GM21381 (cell line): ENCODE results near the gene FHOD3.

Source experiments
- ATAC-seq: cut with Tn5 transposase; IDR thresholded peaks from one replicate; pipeline ENCODE4 v1.9.1; 2021; ENCODE audit warnings: mild to moderate bottlenecking, moderate library complexity; ENCODE audit not compliant: unreplicated experiment

The FHOD3 gene

GRCh38 chr18:36403896-36404820 is 106.6 kb downstream of the FHOD3 start:
- ATAC-seq: no peak

GRCh38 chr18:36405611-36406010 is 108.1 kb downstream of the FHOD3 start:
- ATAC-seq: no peak

- no peak for ATAC-seq
These were observed 109.3 kb downstream of the FHOD3 start for GRCh38 chr18:36406805-36407204.

GRCh38 chr18:36408606-36409005 is 111.1 kb downstream of the FHOD3 start:
- ATAC-seq: no peak

- no peak for ATAC-seq
These were observed 112.3 kb downstream of the FHOD3 start for GRCh38 chr18:36409779-36410178.

GRCh38 chr18:36410346-36410745 is 112.8 kb downstream of the FHOD3 start:
- no peak for ATAC-seq

- ATAC-seq: no peak
These were observed 114.2 kb downstream of the FHOD3 start for GRCh38 chr18:36411745-36412168.

GRCh38 chr18:36412778-36413177 is 115.3 kb downstream of the FHOD3 start:
- no peak for ATAC-seq

- no peak for ATAC-seq
These were observed 117.7 kb downstream of the FHOD3 start for GRCh38 chr18:36415171-36415570.

- no peak for ATAC-seq
These were observed 118.1 kb downstream of the FHOD3 start for GRCh38 chr18:36415625-36416024.

GRCh38 chr18:36419188-36419899 is 121.8 kb downstream of the FHOD3 start:
- ATAC-seq: no peak

GRCh38 chr18:36419900-36420531 is 122.5 kb downstream of the FHOD3 start:
- no peak for ATAC-seq

GRCh38 chr18:36420826-36421225 is 123.3 kb downstream of the FHOD3 start:
- ATAC-seq: no peak

GRCh38 chr18:36424741-36425142 is 127.2 kb downstream of the FHOD3 start:
- ATAC-seq: no peak

GRCh38 chr18:36427369-36427768 is 129.9 kb downstream of the FHOD3 start:
- no peak for ATAC-seq

- ATAC-seq: no peak
These were observed 130.3 kb downstream of the FHOD3 start for GRCh38 chr18:36427831-36428230.

GRCh38 chr18:36428431-36429029 is 131.0 kb downstream of the FHOD3 start:
- no peak for ATAC-seq

GRCh38 chr18:36432880-36433555 is 135.5 kb downstream of the FHOD3 start:
- ATAC-seq: no peak

- no peak for ATAC-seq
These were observed 138.9 kb downstream of the FHOD3 start for GRCh38 chr18:36436387-36436786.

GRCh38 chr18:36440614-36441013 is 143.1 kb downstream of the FHOD3 start:
- ATAC-seq: no peak
